ENCODE results near the gene TSC22D1.

TSC22D1 gene

DNA sequence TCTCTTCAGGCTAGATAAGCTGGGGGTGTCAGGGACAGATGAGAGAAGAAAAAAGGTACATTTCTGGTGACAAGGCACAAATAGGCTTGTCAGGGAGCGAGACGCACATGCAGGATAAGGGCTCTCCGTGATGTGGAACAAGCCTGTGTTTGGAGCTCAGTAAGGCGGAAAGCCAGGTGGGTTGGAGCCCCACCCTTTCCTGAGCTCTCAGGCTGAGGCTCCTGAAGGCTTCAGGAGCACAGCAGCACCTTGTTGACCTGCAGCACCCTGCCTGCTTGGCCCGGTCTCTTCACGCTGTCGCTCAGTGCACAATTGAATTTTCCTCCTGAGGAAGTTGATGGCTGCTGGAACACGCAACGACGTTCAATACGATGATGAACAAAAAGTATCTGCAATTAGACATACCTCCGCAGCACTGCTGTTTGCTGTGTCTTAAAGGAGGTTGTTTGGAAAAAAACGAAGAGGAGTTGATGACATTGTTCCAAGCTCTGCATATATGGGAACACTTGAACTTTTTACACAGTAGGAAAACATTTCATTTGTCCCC, 173.2 kb downstream of the TSC22D1 start:
- Mint-ChIP-seq H3K9me3 (no peaks in the 10 kb centered on the region), H3K27ac (no peak overlapping the region), H3K4me3 (no peak overlapping the region), H3K4me1 (ENCODE audit: low read depth) (no peaks in the 10 kb centered on the region), H3K27me3 (ENCODE audit: low read depth) (peaks cover 3% of the 10 kb centered on the region), H3K36me3 (ENCODE audit: low read depth) (no peaks in the 10 kb centered on the region)
- no peak for DNase-seq (ENCODE audit: low spot score)

DNA sequence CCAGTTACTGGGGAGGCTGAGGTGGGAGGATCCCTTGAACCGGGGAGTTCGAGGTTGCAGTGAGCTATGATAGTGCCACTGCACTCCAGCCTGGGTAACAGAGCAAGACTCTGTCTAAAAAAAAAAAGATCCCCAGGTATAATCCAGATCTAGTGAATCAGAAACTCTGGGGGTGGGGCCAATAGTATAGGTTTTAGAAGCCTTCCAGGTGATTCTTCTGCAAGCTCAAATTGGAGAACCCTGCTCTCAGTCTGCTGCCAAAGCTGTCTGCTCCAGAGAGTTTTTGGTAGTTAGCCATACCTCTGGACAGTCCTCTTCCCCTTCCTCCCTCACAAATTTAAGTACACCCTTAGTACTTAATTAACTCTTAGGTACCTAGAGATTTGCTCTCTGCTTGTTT, 174.6 kb downstream of the TSC22D1 start:
- DNase-seq (ENCODE audit: low spot score): no peak
- H3K27me3 Mint-ChIP-seq (ENCODE audit: low read depth): peaks cover 3% of the 10 kb centered on the region
- no peak overlapping the region for H3K4me3 Mint-ChIP-seq
- no peak overlapping the region for H3K27ac Mint-ChIP-seq
- H3K4me1 Mint-ChIP-seq (ENCODE audit: low read depth): no peaks in the 10 kb centered on the region
- H3K36me3 Mint-ChIP-seq (ENCODE audit: low read depth): no peaks in the 10 kb centered on the region
- no peaks in the 10 kb centered on the region for H3K9me3 Mint-ChIP-seq

DNA sequence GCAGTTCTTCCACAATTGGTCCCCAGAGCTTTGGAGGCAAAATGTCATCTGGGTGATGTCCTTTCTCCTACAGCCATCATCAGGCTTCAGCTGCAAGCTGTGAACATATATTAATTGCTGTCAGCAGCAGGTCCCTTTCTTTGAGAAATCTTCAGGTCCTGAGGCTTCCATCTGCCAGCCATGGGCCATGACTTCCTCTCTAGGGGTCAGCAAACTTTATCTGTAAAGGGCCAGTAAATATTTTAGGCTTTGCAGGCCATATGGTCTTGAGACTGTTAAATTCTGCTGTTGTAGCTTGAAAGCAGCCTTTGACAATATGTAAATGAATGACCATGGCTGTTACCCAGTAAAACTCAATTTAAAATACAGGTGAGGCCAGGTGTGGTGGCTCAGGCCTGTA, 175.4 kb downstream of the TSC22D1 start:
- Mint-ChIP-seq H3K36me3 (ENCODE audit: low read depth) (no peaks in the 10 kb centered on the region), H3K9me3 (no peaks in the 10 kb centered on the region), H3K4me3 (no peak overlapping the region), H3K27me3 (ENCODE audit: low read depth) (peaks cover 3% of the 10 kb centered on the region), H3K27ac (no peak overlapping the region), H3K4me1 (ENCODE audit: low read depth) (no peaks in the 10 kb centered on the region)
- DNase-seq (ENCODE audit: low spot score): no peak

DNA sequence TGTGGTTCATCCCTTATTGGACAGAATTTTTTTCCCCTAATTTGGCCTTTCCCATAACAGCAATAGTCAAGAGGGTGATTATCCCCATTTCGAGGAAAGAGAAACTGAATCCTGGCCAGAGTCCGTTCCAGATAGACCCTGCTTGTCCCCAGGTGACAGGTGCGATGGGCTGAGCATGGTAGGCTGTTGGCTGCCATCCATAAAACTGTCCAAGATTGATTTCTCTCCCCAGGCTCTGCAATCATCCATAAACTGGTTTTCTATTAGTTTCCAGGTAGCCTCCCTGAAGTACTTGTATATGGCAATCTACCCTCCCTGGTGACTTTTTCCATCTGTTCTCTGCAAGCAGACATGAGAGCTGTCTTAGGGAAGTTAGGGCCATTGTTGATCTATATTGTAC, 177.1 kb downstream of the TSC22D1 start:
- Mint-ChIP-seq H3K27ac (no peak overlapping the region), H3K27me3 (ENCODE audit: low read depth) (peaks cover 3% of the 10 kb centered on the region), H3K9me3 (no peaks in the 10 kb centered on the region), H3K4me1 (ENCODE audit: low read depth) (no peaks in the 10 kb centered on the region), H3K4me3 (no peak overlapping the region), H3K36me3 (ENCODE audit: low read depth) (no peaks in the 10 kb centered on the region)
- no peak for DNase-seq (ENCODE audit: low spot score)

DNA sequence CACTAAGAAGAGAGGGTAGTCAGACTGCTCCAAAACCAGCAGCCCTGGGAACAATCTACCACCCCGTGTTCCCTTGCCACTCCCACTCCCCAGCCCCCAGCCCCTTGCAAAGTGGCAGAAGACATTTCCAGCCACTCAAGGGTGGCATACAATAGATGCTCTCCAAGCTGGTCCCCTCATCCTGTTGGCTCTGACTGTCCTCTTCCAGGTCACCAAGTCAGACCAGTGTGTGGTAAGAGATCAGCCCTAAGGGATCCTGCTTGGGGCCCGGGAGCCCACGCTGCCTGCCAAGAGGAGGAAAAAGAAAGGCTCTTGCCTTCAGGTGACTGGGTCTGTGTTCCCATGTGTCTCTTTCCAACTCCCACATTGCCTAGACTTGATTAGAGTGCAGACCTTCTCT, 177.5 kb downstream of the TSC22D1 start:
- H3K36me3 Mint-ChIP-seq (ENCODE audit: low read depth): no peaks in the 10 kb centered on the region
- no peak for DNase-seq (ENCODE audit: low spot score)
- H3K27me3 Mint-ChIP-seq (ENCODE audit: low read depth): no peaks in the 10 kb centered on the region
- no peaks in the 10 kb centered on the region for H3K4me1 Mint-ChIP-seq (ENCODE audit: low read depth)
- no peaks in the 10 kb centered on the region for H3K9me3 Mint-ChIP-seq
- H3K4me3 Mint-ChIP-seq: no peak overlapping the region
- no peak overlapping the region for H3K27ac Mint-ChIP-seq

DNA sequence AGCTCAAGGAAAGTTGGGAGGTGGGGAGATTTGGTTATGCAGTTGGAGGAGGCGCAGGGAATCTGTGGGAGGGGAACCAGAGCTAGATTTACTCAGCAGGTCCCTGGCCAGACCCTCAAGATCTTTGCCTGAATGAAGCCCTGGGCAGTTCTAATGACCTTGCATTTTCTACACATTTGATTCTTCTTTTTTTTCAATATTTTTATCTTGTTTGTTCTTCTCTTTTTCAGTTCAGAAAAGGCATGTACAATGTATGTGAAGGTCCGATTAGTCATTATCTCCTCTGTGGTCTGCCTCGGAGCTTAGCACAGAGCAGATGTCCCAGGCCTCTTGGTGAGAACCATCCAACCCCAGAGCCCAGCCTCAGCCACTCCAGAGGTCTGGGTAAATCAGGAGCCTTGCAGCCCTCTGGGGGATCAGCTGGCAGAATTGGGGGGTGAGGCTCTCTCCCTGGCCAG, 178.3 kb downstream of the TSC22D1 start:
- peaks cover 3% of the 10 kb centered on the region for H3K27me3 Mint-ChIP-seq (ENCODE audit: low read depth)
- H3K36me3 Mint-ChIP-seq (ENCODE audit: low read depth): no peaks in the 10 kb centered on the region
- no peaks in the 10 kb centered on the region for H3K9me3 Mint-ChIP-seq
- H3K4me3 Mint-ChIP-seq: no peak overlapping the region
- H3K27ac Mint-ChIP-seq: no peak overlapping the region
- no peak for DNase-seq (ENCODE audit: low spot score)
- no peaks in the 10 kb centered on the region for H3K4me1 Mint-ChIP-seq (ENCODE audit: low read depth)

DNA sequence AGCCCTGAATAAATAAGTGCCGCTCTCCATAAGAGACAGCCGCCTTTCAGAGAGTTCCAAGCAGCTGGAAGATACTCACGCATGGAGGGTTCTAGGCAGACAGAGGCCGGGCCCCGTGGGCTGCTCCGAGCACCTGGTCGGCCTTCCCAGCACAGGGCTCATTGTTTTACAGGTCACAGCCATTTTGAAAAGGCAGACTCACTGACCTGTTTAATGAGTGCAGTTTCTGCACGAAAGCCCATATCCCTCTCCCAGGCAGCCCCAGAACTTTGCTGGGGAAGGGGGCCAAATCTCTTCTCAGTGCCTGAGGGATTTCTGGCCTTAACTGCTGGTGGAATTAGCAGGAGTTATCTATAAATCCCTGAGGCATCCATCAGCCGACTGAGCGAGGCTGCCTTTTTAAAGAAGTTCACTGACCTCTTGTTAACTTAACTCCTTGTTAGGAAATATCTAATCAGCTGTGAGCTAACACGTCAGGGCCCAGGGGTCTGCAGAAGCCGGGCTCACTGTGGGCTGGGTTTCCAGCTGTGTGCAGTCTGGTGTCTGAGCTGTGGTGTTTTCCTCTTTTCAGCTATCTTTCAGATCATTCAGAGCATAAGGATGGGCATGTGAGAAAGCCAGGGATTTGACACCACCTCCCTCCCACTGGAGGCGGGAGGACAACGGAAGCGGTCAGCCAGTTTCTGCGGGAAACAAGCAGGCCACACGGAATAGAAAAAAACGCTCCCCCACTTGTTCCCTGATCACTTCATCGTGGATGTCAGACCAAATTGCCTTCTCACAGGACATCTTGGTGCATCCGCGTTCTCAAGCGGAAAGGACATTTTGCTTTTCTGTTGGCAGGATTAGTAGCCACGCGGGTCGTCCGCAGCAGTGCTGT, 179.2 kb downstream of the TSC22D1 start:
- Mint-ChIP-seq H3K4me1 (ENCODE audit: low read depth) (no peaks in the 10 kb centered on the region), H3K9me3 (no peaks in the 10 kb centered on the region), H3K27me3 (ENCODE audit: low read depth) (peaks cover 7% of the 10 kb centered on the region), H3K4me3 (no peak overlapping the region), H3K27ac (no peak overlapping the region), H3K36me3 (ENCODE audit: low read depth) (no peaks in the 10 kb centered on the region)
- no peak for DNase-seq (ENCODE audit: low spot score)

DNA sequence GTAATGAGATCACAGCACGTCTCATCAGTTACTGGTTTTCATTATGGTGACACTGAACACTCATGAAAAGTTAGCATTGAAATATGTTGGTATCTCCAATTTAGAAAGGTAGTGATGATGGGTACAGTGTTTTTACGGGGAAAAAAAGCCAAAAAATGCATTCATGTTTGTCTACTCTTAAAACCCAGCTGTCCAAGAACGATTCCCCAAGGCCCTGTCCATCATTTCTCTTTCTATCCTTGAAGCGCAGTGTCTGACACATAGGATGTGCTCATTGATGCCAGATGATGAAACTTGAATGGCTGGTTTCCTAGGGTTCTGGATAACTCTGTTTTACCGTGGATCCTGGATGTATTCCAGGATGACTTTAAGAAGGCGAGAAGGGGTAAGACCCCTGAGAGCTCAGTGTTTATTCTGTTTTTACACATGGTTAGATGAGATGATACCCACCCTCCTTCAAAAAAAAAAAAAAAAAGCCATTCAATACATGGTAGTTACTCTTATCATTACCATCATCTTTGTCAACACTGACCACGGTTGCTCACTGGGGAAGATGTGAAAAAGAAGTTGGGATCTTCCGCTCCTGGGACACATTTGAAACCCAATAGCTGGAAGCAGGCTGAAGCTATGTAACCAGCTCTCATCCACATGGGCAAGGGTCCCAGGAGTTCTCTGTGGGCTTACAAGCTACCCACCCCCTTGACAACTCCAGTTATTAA, 180.0 kb downstream of the TSC22D1 start:
- H3K36me3 Mint-ChIP-seq (ENCODE audit: low read depth): no peaks in the 10 kb centered on the region
- peaks cover 7% of the 10 kb centered on the region for H3K27me3 Mint-ChIP-seq (ENCODE audit: low read depth)
- H3K9me3 Mint-ChIP-seq: no peaks in the 10 kb centered on the region
- no peak overlapping the region for H3K4me3 Mint-ChIP-seq
- DNase-seq (ENCODE audit: low spot score): no peak
- H3K27ac Mint-ChIP-seq: no peak overlapping the region
- H3K4me1 Mint-ChIP-seq (ENCODE audit: low read depth): no peaks in the 10 kb centered on the region

DNA sequence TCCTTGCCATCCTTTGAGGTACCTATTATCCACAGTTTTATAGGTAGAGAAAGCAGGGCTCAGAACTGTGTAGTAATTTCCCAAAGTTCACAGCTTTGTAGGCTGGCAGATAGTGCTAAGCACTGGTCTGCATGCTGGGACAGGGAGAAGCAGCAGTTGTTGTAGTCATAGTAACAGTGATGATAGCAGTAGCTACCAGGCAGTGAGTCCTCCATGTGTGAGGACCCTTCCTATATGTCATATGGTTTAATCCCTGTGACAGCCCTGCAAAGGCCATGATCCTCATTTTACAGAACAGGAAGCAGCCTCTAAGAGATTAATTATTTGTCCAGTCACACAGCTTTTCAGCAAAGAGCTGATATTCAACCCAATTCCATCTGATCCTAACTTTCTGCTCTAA, 181.5 kb downstream of the TSC22D1 start:
- H3K27ac Mint-ChIP-seq: no peak overlapping the region
- no peaks in the 10 kb centered on the region for H3K36me3 Mint-ChIP-seq (ENCODE audit: low read depth)
- no peak overlapping the region for H3K4me3 Mint-ChIP-seq
- no peaks in the 10 kb centered on the region for H3K9me3 Mint-ChIP-seq
- no peaks in the 10 kb centered on the region for H3K4me1 Mint-ChIP-seq (ENCODE audit: low read depth)
- no peak for DNase-seq (ENCODE audit: low spot score)
- peaks cover 7% of the 10 kb centered on the region for H3K27me3 Mint-ChIP-seq (ENCODE audit: low read depth)

DNA sequence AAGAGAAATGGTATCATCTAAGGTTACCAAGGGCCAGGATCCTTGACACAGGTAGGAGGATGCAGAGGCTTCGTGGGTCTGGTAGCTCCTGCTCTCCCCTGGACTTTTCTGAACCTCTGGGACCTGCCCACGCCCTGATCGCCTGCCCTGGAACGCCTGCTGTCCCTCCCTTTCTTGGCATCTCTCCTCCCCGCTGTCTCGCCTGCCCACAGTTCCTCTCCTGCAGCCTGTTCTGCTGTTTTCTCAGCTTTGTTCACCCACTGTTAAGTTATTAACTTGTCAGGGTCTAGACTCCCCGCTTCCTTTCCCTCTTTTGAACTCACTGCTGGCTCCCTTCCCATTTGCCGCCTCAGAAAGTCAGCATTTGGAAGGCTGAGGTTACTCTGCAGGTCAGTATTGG, 182.7 kb downstream of the TSC22D1 start:
- H3K27ac Mint-ChIP-seq: no peak overlapping the region
- no peaks in the 10 kb centered on the region for H3K4me1 Mint-ChIP-seq (ENCODE audit: low read depth)
- peaks cover 7% of the 10 kb centered on the region for H3K27me3 Mint-ChIP-seq (ENCODE audit: low read depth)
- DNase-seq (ENCODE audit: low spot score): no peak
- no peak overlapping the region for H3K4me3 Mint-ChIP-seq
- no peaks in the 10 kb centered on the region for H3K36me3 Mint-ChIP-seq (ENCODE audit: low read depth)
- H3K9me3 Mint-ChIP-seq: no peaks in the 10 kb centered on the region

DNA sequence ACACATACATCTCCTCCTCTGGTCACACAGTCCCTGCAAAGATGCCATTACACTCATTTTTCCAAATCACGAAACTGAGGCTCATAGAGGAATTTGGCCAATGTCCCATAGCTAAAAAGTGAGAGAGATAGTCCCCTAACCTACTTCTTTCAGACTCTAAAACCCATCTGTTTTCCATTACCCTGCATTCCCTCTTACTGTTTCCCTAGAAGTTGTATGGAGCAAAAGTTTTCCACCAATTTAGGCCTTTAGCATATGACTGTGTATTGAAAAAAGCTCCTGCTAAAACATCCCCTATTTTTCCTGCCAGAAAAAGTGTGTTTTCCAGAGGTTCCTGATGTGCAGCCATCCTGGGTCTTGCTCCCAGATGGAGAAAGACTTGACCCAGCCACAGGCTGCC, 186.3 kb downstream of the TSC22D1 start:
- Mint-ChIP-seq H3K36me3 (ENCODE audit: low read depth) (no peaks in the 10 kb centered on the region), H3K27me3 (ENCODE audit: low read depth) (peaks cover 7% of the 10 kb centered on the region), H3K4me3 (no peak overlapping the region), H3K9me3 (no peaks in the 10 kb centered on the region), H3K4me1 (ENCODE audit: low read depth) (no peaks in the 10 kb centered on the region), H3K27ac (no peak overlapping the region)
- DNase-seq (ENCODE audit: low spot score): no peak

DNA sequence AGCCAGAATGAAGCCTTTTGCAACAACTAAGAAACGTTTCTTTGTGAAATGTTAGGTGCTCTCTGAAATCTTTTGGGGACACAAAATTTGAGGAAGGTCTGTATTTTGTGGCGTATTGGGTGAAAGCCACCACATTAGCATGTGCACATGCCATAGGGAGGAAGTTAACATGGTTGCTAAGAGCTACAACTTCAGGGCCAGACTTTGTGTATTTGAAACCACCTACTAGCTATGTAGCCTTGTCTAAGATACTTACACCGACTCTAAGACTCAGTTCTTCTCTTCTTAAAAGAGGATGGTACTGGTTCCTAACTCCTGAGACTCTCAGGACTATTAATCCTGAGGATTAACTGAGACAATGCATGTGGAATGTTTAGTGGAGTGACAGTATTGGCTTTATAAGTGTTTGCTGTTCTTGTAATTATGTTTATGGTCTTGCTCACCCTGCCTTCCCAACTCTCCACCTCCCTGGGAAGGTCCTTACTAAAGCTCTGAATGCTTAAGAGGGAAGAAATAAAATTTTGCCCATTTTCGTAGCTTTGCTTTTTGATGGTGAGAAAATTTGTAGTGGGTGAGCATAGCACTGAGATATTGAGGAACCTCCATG, 187.0 kb downstream of the TSC22D1 start:
- no peak overlapping the region for H3K4me3 Mint-ChIP-seq
- no peaks in the 10 kb centered on the region for H3K36me3 Mint-ChIP-seq (ENCODE audit: low read depth)
- H3K9me3 Mint-ChIP-seq: no peaks in the 10 kb centered on the region
- no peak overlapping the region for H3K27ac Mint-ChIP-seq
- H3K27me3 Mint-ChIP-seq (ENCODE audit: low read depth): peaks cover 10% of the 10 kb centered on the region
- H3K4me1 Mint-ChIP-seq (ENCODE audit: low read depth): no peaks in the 10 kb centered on the region
- no peak for DNase-seq (ENCODE audit: low spot score)

DNA sequence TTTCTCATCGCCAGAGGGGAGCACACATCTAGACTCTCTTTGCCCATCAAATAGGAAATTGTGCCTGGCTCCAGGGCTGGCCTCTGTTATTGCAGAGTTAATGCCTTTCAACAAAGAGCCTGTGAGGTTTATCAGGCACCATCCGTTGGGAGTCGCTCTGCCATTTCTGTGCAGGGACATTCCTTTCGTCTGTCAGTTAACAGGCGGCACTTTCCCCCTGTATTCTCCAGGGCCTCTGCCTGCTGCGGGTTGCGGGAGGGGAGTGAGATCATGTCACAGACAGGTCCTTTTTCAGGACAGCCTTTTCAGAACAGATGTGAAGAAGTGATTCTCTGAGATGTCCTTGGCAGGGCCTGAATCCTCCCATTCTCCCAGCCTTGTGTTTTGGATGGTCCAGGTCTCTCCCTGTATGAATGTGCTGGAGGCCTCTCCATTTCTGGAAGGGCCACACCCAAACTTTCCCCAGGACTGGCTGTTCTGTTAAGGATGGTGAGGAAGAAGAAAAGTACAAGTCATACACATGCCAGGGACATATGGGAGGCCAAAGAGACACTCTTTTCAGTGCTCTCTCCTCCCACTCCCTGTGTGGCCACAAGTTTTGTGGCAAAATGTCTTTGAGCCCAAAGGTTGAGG, 187.6 kb downstream of the TSC22D1 start:
- H3K27me3 Mint-ChIP-seq (ENCODE audit: low read depth): peaks cover 10% of the 10 kb centered on the region
- no peak for DNase-seq (ENCODE audit: low spot score)
- H3K9me3 Mint-ChIP-seq: no peaks in the 10 kb centered on the region
- H3K4me3 Mint-ChIP-seq: no peak overlapping the region
- H3K36me3 Mint-ChIP-seq (ENCODE audit: low read depth): no peaks in the 10 kb centered on the region
- no peaks in the 10 kb centered on the region for H3K4me1 Mint-ChIP-seq (ENCODE audit: low read depth)
- no peak overlapping the region for H3K27ac Mint-ChIP-seq

Data from T-helper 2 cell treated with Interferon-gamma antibody and Interleukin-4, amounts not matched to agents 5 μg/mL and 100 μg/mL, for 36 hours (primary cell).